Hepatocyte (in vitro differentiated cells): ENCODE data around the gene WDR59. TPM values are rescaled to one million over a fixed set of nuclear protein-coding genes. Genes with fewer than 3 reads are reported as not detected.

Experiments used
- DNase-seq: peaks from one replicate; pipeline ENCODE4 v3.0.0-alpha.2; 2016; ENCODE audit warnings: low spot score
- H2AFZ ChIP-seq: fragments of 200-600 bp; sonication (generic); 2 replicates; pipeline ENCODE4 v1.6.0; 2016; ENCODE audit warnings: antibody characterized with exemption, mild to moderate bottlenecking
- H3K27ac ChIP-seq: fragments of 200-600 bp; sonication (generic); 2 replicates; pipeline ENCODE4 v1.5.1; 2016; ENCODE audit warnings: mild to moderate bottlenecking
- H3K27me3 ChIP-seq: fragments of 200-600 bp; sonication (generic); 2 replicates; pipeline ENCODE4 v1.6.1; 2016
- H3K36me3 ChIP-seq: fragments of 200-600 bp; sonication (generic); replicated peaks from 2 replicates; pipeline ENCODE4 v1.5.1; 2016; ENCODE audit warnings: low read depth; ENCODE audit not compliant: insufficient read depth
- H3K4me1 ChIP-seq: fragments of 200-600 bp; sonication (generic); 2 replicates; pipeline ENCODE4 v1.5.1; 2016; ENCODE audit warnings: mild to moderate bottlenecking, moderate library complexity; ENCODE audit not compliant: insufficient read depth
- H3K4me2 ChIP-seq: fragments of 200-600 bp; sonication (generic); 2 replicates; pipeline ENCODE4 v1.6.0; 2016
- H3K4me3 ChIP-seq: fragments of 200-600 bp; sonication (generic); 2 replicates; pipeline ENCODE4 v1.5.1; 2016; ENCODE audit warnings: mild to moderate bottlenecking
- H3K79me2 ChIP-seq: fragments of 200-600 bp; sonication (generic); 2 replicates; pipeline ENCODE4 v1.6.0; 2017; ENCODE audit warnings: mild to moderate bottlenecking
- H3K9me2 ChIP-seq: fragments of 200-600 bp; sonication (generic); replicated peaks from 2 replicates; pipeline ENCODE4 v1.6.0; 2017; ENCODE audit warnings: mild to moderate bottlenecking; ENCODE audit not compliant: insufficient read depth
- H3K9me3 ChIP-seq: fragments of 200-600 bp; sonication (generic); 2 replicates; pipeline ENCODE4 v1.5.1; 2016; ENCODE audit warnings: low read depth, mild to moderate bottlenecking
- H4K20me1 ChIP-seq: fragments of 200-600 bp; sonication (generic); 2 replicates; pipeline ENCODE4 v1.6.0; 2016; ENCODE audit warnings: mild to moderate bottlenecking; ENCODE audit not compliant: insufficient read depth, poor library complexity, severe bottlenecking
- EZH2 ChIP-seq: fragments of 200-600 bp; sonication (generic); IDR thresholded peaks from 2 replicates; pipeline ENCODE4 v1.6.1; 2016; ENCODE audit warnings: antibody characterized with exemption, mild to moderate bottlenecking, borderline replicate concordance
- EZH2phosphoT487 ChIP-seq: fragments of 200-600 bp; sonication (generic); IDR thresholded peaks from one replicate; pipeline ENCODE4 v1.6.1; 2018; ENCODE audit warnings: antibody characterized with exemption, mild to moderate bottlenecking, low read depth, moderate library complexity; ENCODE audit not compliant: unreplicated experiment, severe bottlenecking
- WGBS: methylation state at CpG from one replicate; pipeline ENCODE4 v1.1.6; 2016; ENCODE audit warnings: low lambda C conversion rate; ENCODE audit errors: missing lambda C conversion rate; 5-methylcytosine and 5-hydroxymethylcytosine counted together
- polyA plus RNA-seq: library from polyadenylated mRNA; unstranded; fragments of >200 nt; fragmentation: Nextera tagmentation; extraction: Ambion mirVana; gene quantifications from 2 replicates; pipeline ENCODE4 v1.2.1, GENCODE V29; 2016
- total RNA-seq: library from RNA; depleted of rRNA; stranded (reverse); fragments of >200 nt; gene quantifications from 2 replicates; pipeline ENCODE4 v1.2.3, GENCODE V29; 2014
- TF ChIP-seq, protein P1 (sequence below): fragments of 200-600 bp; sonication (generic); IDR thresholded peaks from 2 replicates; pipeline ENCODE4 v1.5.1; 2016; ENCODE audit warnings: antibody characterized with exemption, mild to moderate bottlenecking; ENCODE audit not compliant: poor library complexity

WDR59 gene
- total and polyA plus RNA-seq, 2 experiments from 2014 or later: 32.8 to 35.7 TPM

GRCh38 chr16:74942977-74943918 is 41.7 kb downstream of the WDR59 start:
- no peaks in the 10 kb centered on the region for H3K4me1 ChIP-seq
- H3K79me2 ChIP-seq: no peaks in the 10 kb centered on the region
- no peak overlapping the region for H3K27ac ChIP-seq
- H3K4me2 ChIP-seq: no peak overlapping the region
- no peaks in the 10 kb centered on the region for H3K9me3 ChIP-seq
- H3K36me3 ChIP-seq: no peaks in the 10 kb centered on the region
- DNase-seq: no peak
- no peaks in the 10 kb centered on the region for H4K20me1 ChIP-seq
- no peak overlapping the region for H2AFZ ChIP-seq
- no peaks in the 10 kb centered on the region for H3K27me3 ChIP-seq
- H3K4me3 ChIP-seq: no peak overlapping the region
- TF ChIP-seq EZH2phosphoT487: no peak
- TF ChIP-seq, protein P1, sequence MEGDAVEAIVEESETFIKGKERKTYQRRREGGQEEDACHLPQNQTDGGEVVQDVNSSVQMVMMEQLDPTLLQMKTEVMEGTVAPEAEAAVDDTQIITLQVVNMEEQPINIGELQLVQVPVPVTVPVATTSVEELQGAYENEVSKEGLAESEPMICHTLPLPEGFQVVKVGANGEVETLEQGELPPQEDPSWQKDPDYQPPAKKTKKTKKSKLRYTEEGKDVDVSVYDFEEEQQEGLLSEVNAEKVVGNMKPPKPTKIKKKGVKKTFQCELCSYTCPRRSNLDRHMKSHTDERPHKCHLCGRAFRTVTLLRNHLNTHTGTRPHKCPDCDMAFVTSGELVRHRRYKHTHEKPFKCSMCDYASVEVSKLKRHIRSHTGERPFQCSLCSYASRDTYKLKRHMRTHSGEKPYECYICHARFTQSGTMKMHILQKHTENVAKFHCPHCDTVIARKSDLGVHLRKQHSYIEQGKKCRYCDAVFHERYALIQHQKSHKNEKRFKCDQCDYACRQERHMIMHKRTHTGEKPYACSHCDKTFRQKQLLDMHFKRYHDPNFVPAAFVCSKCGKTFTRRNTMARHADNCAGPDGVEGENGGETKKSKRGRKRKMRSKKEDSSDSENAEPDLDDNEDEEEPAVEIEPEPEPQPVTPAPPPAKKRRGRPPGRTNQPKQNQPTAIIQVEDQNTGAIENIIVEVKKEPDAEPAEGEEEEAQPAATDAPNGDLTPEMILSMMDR: no peak
- TF ChIP-seq EZH2: no peak
- 80% methylated on average over 4 of the region's 4 CpGs for WGBS
- no peaks in the 10 kb centered on the region for H3K9me2 ChIP-seq

GRCh38 chr16:74942566-74942965 is 42.4 kb downstream of the WDR59 start:
- Histone ChIP-seq H3K27me3 (no peaks in the 10 kb centered on the region), H3K27ac (no peak overlapping the region), H3K9me2 (no peaks in the 10 kb centered on the region), H3K4me1 (no peaks in the 10 kb centered on the region), H3K9me3 (no peaks in the 10 kb centered on the region), H3K4me3 (no peak overlapping the region), H3K36me3 (no peaks in the 10 kb centered on the region), H2AFZ (no peak overlapping the region), H3K79me2 (no peaks in the 10 kb centered on the region), H4K20me1 (no peaks in the 10 kb centered on the region), H3K4me2 (no peak overlapping the region)
- 96% methylated on average over 8 of the region's 8 CpGs for WGBS
- DNase-seq: no peak
- TF ChIP-seq, protein P1: no peak

DNA sequence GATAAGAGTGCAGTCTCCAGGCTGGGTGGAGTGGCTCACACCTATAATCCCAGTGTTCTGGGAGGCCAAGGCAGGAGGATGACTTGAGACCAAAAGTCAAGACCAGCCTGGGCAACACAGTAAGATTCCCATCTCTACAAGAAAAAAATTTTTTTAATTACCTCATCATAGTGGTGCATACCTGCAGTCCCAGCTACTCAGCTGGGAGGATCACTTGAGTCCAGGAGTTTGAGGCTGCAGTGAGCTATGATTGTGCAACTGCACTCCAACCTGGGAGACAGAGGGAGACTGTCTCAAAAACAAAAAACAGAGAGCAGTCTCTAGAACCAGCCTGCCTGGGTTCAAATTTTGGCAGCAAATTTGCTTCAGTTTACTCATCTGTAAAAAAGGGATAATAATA is 45.2 kb downstream of the WDR59 start:
- no peaks in the 10 kb centered on the region for H3K9me2 ChIP-seq
- TF ChIP-seq, protein P1: no peak
- TF ChIP-seq EZH2phosphoT487 (no peak), EZH2 (no peak)
- no peak overlapping the region for H2AFZ ChIP-seq

More for the DNA sequence above, 45.2 kb downstream of the WDR59 start:
- H3K27ac ChIP-seq: no peak overlapping the region
- H3K9me3 ChIP-seq: no peaks in the 10 kb centered on the region
- H3K4me1 ChIP-seq: no peaks in the 10 kb centered on the region
- H3K79me2 ChIP-seq: no peaks in the 10 kb centered on the region
- H3K4me3 ChIP-seq: no peak overlapping the region
- H3K27me3 ChIP-seq: no peaks in the 10 kb centered on the region
- no peak overlapping the region for H3K4me2 ChIP-seq
- no peaks in the 10 kb centered on the region for H4K20me1 ChIP-seq
- no peaks in the 10 kb centered on the region for H3K36me3 ChIP-seq
- DNase-seq: no peak
